Fibroblast of skin of left biceps (primary cell): Measurements from ENCODE around the gene CCDC192.

ENCODE experiments used
- DNase-seq, 2 experiments: peaks; one replicate each; pipeline ENCODE4 v3.0.0-alpha.2; 2013; ENCODE audit warnings: low read depth in 2 of 2

CCDC192 gene

GRCh38 chr5:127922603-127923002 is 219.4 kb downstream of the CCDC192 start:
- DNase-seq, result no peak

- DNase-seq, result no peak
Measured at GRCh38 chr5:127923804-127924570, 220.8 kb downstream of the CCDC192 start.

GRCh38 chr5:127924606-127925005 is 221.4 kb downstream of the CCDC192 start:
- no peak for DNase-seq

GRCh38 chr5:127925916-127926315 is 222.7 kb downstream of the CCDC192 start:
- no peak for DNase-seq

- DNase-seq, result no peak
Measured at GRCh38 chr5:127926974-127927373, 223.8 kb downstream of the CCDC192 start.

- DNase-seq, result no peak
Measured at GRCh38 chr5:127928053-127928452, 224.9 kb downstream of the CCDC192 start.

- no peak for DNase-seq
Measured at GRCh38 chr5:127930311-127930710, 227.1 kb downstream of the CCDC192 start.

GRCh38 chr5:127931396-127931795 is 228.2 kb downstream of the CCDC192 start:
- no peak for DNase-seq

GRCh38 chr5:127933348-127933747 is 230.2 kb downstream of the CCDC192 start:
- no peak for DNase-seq

GRCh38 chr5:127934791-127935256 is 231.6 kb downstream of the CCDC192 start:
- no peak for DNase-seq

- no peak for DNase-seq
Measured at GRCh38 chr5:127935398-127935797, 232.2 kb downstream of the CCDC192 start.

- no peak for DNase-seq
Measured at GRCh38 chr5:127936439-127936972, 233.3 kb downstream of the CCDC192 start.

- DNase-seq, result no peak
Measured at GRCh38 chr5:127938746-127939145, 235.6 kb downstream of the CCDC192 start.

- DNase-seq, result no peak
Measured at GRCh38 chr5:127940854-127941253, 237.7 kb downstream of the CCDC192 start.

- DNase-seq, result no peak
Measured at GRCh38 chr5:127941646-127942045, 238.5 kb downstream of the CCDC192 start.

GRCh38 chr5:127942246-127943060 is 239.3 kb downstream of the CCDC192 start:
- no peak for DNase-seq

- no peak for DNase-seq
Measured at GRCh38 chr5:127943061-127943371, 239.8 kb downstream of the CCDC192 start.

GRCh38 chr5:127944125-127944524 is 240.9 kb downstream of the CCDC192 start:
- no peak for DNase-seq

- DNase-seq, result no peak
Measured at GRCh38 chr5:127947941-127948340, 244.8 kb downstream of the CCDC192 start.

GRCh38 chr5:127950707-127951391 is 247.7 kb downstream of the CCDC192 start:
- DNase-seq, result no peak

GRCh38 chr5:127951791-127952190 is 248.6 kb downstream of the CCDC192 start:
- no peak for DNase-seq

- no peak for DNase-seq
Measured at GRCh38 chr5:127957183-127957582, 254.0 kb downstream of the CCDC192 start.
